ENCODE data around the gene ATP2B2. TPM values are rescaled to one million over a fixed set of nuclear protein-coding genes. Genes with fewer than 3 reads are reported as not detected.

The ATP2B2 gene
- total RNA-seq, 1 experiment from 2014 or later = not detected

GRCh38 chr3:10549617-10550230, 44.3 kb upstream of the ATP2B2 start:
- DNase-seq (ENCODE audit: unreplicated experiment) = no peak
- Mint-ChIP-seq H3K27me3 (ENCODE audit: insufficient read depth, unreplicated experiment) (no peaks in the 10 kb centered on the region), H3K9me3 (ENCODE audit: unreplicated experiment) (no peaks in the 10 kb centered on the region), H3K36me3 (ENCODE audit: insufficient read depth, unreplicated experiment) (no peaks in the 10 kb centered on the region), H3K4me1 (ENCODE audit: insufficient read depth, unreplicated experiment) (peaks cover 18% of the 10 kb centered on the region), H3K27ac (ENCODE audit: low read depth, unreplicated experiment) (no peak overlapping the region), H3K4me3 (ENCODE audit: unreplicated experiment) (no peak overlapping the region)
- intact Hi-C loops (cut with micrococcal nuclease) = no loop called here
- POLR2A ChIA-PET = no interaction called here
- no TSS peak for BruUV-seq (replicated peaks)
- TF ChIP-seq, protein P1, sequence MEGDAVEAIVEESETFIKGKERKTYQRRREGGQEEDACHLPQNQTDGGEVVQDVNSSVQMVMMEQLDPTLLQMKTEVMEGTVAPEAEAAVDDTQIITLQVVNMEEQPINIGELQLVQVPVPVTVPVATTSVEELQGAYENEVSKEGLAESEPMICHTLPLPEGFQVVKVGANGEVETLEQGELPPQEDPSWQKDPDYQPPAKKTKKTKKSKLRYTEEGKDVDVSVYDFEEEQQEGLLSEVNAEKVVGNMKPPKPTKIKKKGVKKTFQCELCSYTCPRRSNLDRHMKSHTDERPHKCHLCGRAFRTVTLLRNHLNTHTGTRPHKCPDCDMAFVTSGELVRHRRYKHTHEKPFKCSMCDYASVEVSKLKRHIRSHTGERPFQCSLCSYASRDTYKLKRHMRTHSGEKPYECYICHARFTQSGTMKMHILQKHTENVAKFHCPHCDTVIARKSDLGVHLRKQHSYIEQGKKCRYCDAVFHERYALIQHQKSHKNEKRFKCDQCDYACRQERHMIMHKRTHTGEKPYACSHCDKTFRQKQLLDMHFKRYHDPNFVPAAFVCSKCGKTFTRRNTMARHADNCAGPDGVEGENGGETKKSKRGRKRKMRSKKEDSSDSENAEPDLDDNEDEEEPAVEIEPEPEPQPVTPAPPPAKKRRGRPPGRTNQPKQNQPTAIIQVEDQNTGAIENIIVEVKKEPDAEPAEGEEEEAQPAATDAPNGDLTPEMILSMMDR (IDR thresholded peaks at IDR 0.05; ENCODE audit: unreplicated experiment) = no peak
- CTCF ChIA-PET = no interaction called here

DNA sequence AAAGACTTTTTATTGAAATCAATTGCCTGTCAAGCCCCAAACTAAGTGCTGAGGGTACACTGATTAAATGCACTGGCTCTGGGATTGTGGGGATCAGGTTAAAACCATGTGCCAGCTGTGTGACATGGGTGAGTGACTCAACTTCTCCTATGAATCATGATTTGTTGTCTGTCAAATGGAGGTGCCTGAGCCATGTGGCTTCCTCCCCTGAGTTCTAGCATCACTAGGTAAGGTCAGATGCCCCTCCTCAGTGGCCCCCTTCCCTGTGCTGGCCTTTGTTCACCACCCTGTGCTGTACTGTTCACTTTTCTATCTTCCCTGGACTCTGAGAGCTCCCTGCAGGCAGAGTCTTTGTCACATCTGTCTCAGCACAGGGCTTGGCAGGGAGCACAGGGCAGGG, 43.6 kb upstream of the ATP2B2 start:
- CTCF ChIA-PET = no interaction called here
- peak; percentile 49 for DNase-seq (ENCODE audit: unreplicated experiment)
- no peaks in the 10 kb centered on the region for H3K36me3 Mint-ChIP-seq (ENCODE audit: insufficient read depth, unreplicated experiment)

DNA sequence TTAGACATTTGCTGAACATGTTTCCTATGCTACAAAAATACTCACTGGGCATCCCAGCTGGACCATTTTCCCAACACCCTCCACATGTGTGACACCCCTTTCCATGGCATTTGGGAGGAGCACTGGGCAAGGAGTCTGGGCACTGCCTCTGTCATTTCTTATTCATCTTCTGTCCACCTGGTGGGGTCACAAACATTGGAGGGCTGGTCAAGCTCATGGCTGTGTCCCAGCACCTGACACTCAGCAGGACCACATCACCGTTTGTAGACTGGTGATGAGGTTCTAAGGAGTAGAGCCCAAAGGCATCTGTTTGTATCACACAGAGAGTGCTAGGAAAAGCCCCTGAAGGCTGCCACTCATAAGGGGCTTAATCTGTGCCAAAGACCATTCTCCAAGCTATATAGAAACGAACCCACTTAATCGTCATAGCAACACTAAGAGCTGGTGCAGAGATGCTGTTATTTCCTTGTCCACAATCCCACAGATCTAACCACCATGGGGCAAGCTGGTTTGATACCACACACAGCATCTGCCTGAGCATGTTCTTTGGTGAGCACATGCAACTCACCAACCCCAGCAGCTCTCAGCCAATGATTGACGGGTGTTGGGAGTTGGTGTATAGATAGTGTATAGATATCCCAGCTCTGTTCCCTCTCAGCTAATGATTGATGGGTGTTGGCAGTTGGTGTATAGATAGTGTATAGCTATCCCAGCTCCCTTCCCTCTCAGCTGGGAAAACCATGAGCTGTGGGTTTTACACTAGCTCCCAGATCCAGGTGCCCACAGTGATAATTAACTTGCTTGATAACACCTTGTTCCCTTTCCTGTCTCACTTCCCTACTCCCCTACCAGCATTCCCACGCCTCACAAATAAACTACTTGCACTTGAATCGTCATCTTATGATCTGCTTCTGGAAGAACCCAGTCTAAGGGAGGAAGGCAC, 42.7 kb upstream of the ATP2B2 start:
- Mint-ChIP-seq H3K36me3 (ENCODE audit: insufficient read depth, unreplicated experiment) (no peaks in the 10 kb centered on the region), H3K9me3 (ENCODE audit: unreplicated experiment) (no peaks in the 10 kb centered on the region), H3K4me1 (ENCODE audit: insufficient read depth, unreplicated experiment) (peaks cover 18% of the 10 kb centered on the region), H3K27ac (ENCODE audit: low read depth, unreplicated experiment) (no peak overlapping the region), H3K27me3 (ENCODE audit: insufficient read depth, unreplicated experiment) (no peaks in the 10 kb centered on the region), H3K4me3 (ENCODE audit: unreplicated experiment) (no peak overlapping the region)
- CTCF ChIA-PET = interaction anchor here (0.6 to 1.0 kb wide), 2 partner anchors 13 to 90 kb away, joined by 3 to 5 read pairs; no protein-coding TSS in a partner anchor
- intact Hi-C loops (cut with micrococcal nuclease) = no loop called here
- POLR2A ChIA-PET = no interaction called here
- no peak for DNase-seq (ENCODE audit: unreplicated experiment)
- no TSS peak for BruUV-seq (replicated peaks)
- TF ChIP-seq, protein P1 (IDR thresholded peaks at IDR 0.05; ENCODE audit: unreplicated experiment) = no peak

More for the DNA sequence above, 43.6 kb upstream of the ATP2B2 start:
- intact Hi-C loops (cut with micrococcal nuclease) = no loop called here
- Mint-ChIP-seq H3K27ac (ENCODE audit: low read depth, unreplicated experiment) (no peak overlapping the region), H3K4me1 (ENCODE audit: insufficient read depth, unreplicated experiment) (peaks cover 18% of the 10 kb centered on the region), H3K27me3 (ENCODE audit: insufficient read depth, unreplicated experiment) (no peaks in the 10 kb centered on the region), H3K4me3 (ENCODE audit: unreplicated experiment) (no peak overlapping the region), H3K9me3 (ENCODE audit: unreplicated experiment) (no peaks in the 10 kb centered on the region)
- POLR2A ChIA-PET = interaction anchor here (0.6 kb wide), 1 partner anchor 572 kb away, joined by 3 read pairs; no protein-coding TSS in a partner anchor
- TF ChIP-seq, protein P1 (IDR thresholded peaks at IDR 0.05; ENCODE audit: unreplicated experiment) = no peak
- BruUV-seq (replicated peaks) = no TSS peak

DNA sequence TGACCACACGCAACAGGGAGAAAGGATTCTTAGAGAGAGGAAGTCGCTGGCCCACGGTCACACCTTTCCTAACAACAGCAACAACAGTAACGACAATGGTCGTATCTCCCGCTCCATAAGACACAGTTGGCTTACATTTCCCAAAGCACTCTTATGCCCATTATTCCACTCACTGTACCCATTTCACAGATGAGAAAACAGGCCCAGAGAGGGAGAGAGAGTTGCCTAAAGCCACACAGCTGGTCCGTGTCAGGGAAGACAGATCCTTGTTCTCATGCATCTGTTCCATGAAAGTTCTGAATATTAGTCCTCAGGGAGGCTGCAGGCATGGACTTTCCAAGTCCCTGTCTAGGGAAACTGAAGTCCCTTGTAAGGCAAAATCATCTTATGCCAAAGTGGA, 42.0 kb upstream of the ATP2B2 start:
- BruUV-seq (replicated peaks) = no TSS peak
- ChIA-PET CTCF (interaction anchor here (0.6 to 1.0 kb wide), 2 partner anchors 14 to 91 kb away, joined by 3 to 5 read pairs; no protein-coding TSS in a partner anchor), POLR2A (no interaction called here)
- H3K36me3 Mint-ChIP-seq (ENCODE audit: insufficient read depth, unreplicated experiment) = no peaks in the 10 kb centered on the region
- H3K27ac Mint-ChIP-seq (ENCODE audit: low read depth, unreplicated experiment) = no peak overlapping the region
- H3K27me3 Mint-ChIP-seq (ENCODE audit: insufficient read depth, unreplicated experiment) = no peaks in the 10 kb centered on the region
- intact Hi-C loops (cut with micrococcal nuclease) = no loop called here
- TF ChIP-seq, protein P1 (IDR thresholded peaks at IDR 0.05; ENCODE audit: unreplicated experiment) = no peak
- no peak for DNase-seq (ENCODE audit: unreplicated experiment)
- no peak overlapping the region for H3K4me3 Mint-ChIP-seq (ENCODE audit: unreplicated experiment)
- H3K4me1 Mint-ChIP-seq (ENCODE audit: insufficient read depth, unreplicated experiment) = peaks cover 13% of the 10 kb centered on the region
- no peaks in the 10 kb centered on the region for H3K9me3 Mint-ChIP-seq (ENCODE audit: unreplicated experiment)
